Posterior cingulate gyrus (tissue), 11 donors: Measurements from ENCODE around the gene CDKL5.
"Not testable (repeated sequence)": the region's sequence is repeated elsewhere in the genome, so short reads cannot be mapped to it uniquely, and the experiment has no call there.

Source experiments
- DNase-seq, 10 donors: peaks; one replicate each; pipeline versions ENCODE4 v3.0.0 to v3.0.0-alpha.2; 2020 to 2021; ENCODE audit warnings: mixed read lengths in 3 of 10
- intact Hi-C: fragments of 100-400 bp; cut with DNase I; formaldehyde crosslinking; loops from one replicate; pipeline ENCODE4 v1.15.1; 2023

Gene CDKL5

DNA sequence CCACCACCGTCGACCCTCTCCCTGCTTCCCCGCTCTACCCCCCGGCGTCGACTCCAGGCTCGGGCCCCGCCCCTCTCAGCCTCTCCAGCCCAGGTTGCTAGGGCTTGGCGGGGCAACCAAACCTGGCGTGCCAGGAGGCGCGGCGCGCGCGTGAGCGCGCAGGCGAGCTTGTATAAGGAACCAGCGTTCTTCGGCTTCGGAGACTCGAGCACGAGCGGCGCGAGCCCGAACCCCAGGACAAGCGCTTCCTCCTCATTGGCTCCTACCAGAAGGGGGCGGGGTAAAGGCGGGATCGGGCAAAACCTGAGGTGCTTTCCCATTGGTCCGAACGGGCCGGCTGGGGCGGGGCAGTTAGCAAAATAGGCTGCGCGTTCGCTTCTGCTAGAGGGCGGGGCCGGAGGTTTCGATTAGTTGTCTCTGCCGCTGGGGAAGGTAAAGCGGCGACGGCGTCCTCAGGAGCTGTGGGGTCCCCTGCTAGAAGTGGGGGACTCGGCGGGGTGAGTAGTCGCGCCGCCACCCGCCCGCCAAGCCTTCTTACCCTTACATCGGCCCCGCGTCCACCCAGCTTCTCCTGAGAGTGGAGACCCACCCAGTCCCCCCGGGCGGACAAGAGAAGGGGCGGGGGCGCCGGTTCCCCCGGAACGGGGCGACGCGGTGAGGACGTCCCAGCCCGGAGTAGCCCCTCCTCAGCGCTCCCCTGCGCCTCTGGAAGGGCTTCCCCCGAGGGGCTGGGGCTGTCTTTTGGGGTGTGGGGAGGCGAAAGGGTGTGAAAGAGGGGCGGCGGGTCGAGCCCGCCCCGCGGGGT lies at the start of gene CDKL5:
Gene CDKL5, plus strand, starts transcription at position 410 of the 805 bp plus-strand sequence. CDS start 81,489 bp downstream, outside the sequence.
- DNase-seq, result peak; percentile 91 to 99 (median 94)
- intact Hi-C loops, result loop anchor here (10.0 kb wide), 2 partner anchors 239 to 469 kb away; no protein-coding TSS in a partner anchor

DNA sequence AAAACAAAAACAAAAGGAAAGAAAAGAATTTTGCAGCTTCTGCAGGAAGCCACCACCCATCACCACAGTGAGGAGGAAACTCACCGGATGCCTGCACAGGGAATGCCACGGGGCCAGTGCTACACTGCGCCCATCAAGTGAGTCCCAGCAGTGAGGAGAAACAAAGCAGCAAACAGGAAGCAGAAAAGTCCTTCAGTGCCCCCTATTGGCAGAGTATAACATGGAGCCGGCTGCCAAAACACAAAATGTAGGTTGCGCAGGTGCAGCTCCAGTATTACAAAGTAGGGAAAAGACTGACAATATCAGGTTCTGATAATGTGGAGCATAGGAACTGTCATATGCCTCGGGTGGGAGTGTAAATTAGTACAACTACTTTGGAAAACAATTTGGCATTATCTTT lies 47.6 kb upstream of the CDKL5 start:
- DNase-seq, result no peak
- intact Hi-C loops, result loop anchor here (5.0 kb wide), 1 partner anchor 590 kb away; no protein-coding TSS in a partner anchor

- DNase-seq, result no peak
- intact Hi-C loops, result loop anchor here (5.0 kb wide), 1 partner anchor 512 kb away; no protein-coding TSS in a partner anchor
These were observed 35.4 kb upstream of the CDKL5 start for GRCh38 chrX:18389966-18390365.

- DNase-seq, result peak in 7 of 10 donors; percentile 39 to 89 (median 60)
- intact Hi-C loops, result loop anchor here (1.0 to 5.0 kb wide), 2 partner anchors 511 to 943 kb away; no protein-coding TSS in a partner anchor
These were observed 34.4 kb upstream of the CDKL5 start for GRCh38 chrX:18390941-18391538.

GRCh38 chrX:18394477-18394876 lies 30.9 kb upstream of the CDKL5 start:
- intact Hi-C loops, result loop anchor here (5.0 kb wide), 1 partner anchor 508 kb away; no protein-coding TSS in a partner anchor
- DNase-seq, result peak in 1 of 10 donors; percentile 5

DNA sequence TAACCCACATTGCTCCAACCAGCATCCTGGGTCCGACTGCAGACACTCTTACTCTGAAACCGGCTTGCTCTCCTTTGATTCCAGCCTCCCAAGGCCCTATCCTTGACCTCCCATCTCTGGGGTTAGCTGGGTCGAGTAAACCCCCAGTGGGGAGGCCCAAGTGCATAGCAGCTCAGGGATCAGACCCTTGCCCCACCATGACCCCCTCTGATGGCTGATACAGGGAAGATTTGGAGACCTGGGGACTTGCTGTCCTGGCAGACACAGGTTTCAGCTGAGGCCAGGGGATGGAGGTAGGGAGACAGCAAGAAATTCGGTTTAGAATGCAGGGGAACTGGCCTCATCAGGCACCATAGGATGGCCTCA lies 23.6 kb upstream of the CDKL5 start:
- intact Hi-C loops, result no loop called here
- no peak for DNase-seq

DNA sequence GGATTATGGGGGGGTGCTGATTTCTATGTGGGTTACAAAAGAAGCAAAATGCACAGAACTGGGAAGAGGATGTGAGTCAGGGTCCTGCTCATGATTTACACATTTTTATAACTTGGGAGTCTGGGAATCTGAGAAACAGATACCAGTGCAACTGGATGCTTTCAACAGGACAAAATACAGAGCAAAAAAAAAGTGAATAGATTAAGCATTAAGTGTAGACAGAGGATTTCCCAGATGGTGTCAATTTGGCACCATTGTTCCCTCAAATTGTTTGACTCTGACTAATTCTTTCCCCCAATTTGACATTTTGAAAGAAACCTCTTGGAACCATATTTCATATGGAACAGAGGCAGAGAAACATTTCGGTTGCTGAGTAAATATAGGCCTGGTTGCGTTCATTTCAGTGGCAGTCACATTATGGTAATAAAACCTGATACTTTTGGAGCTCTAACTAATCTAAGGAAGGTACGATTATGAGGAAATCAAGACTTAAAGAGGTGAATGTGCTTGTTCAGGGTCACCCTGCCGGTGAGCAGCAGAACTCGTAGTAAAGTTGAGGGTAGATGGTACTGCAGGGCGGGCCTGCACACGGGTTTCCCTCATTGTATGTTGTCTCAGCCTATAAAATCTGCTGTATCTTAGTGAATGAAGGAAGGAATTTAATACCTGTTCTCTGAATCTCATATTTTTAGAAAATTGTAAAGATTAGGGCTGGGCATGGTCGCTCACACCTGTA lies 18.7 kb upstream of the CDKL5 start:
- intact Hi-C loops, result no loop called here
- DNase-seq, result no peak

DNA sequence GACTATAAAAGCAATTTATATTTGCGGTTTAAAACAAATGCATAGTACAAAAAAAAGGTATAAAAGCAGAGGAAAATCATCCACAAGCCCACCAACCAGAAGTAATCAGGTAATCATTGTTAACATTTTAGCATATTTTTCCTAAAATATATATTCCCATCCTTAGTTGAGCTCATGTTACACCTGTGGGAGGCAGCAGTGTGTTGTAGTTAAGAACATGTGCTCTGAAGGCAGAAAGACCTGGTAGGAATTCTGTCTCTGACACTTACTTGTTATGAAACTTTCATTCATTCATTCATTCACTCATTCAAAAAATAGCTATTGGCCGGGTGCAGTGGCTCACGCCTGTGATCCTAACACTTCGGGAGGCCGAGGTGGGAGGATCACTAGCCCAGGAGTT lies 15.4 kb upstream of the CDKL5 start:
- peak in 2 of 10 donors; percentile 6 to 11 for DNase-seq
- intact Hi-C loops, result no loop called here

GRCh38 chrX:18415386-18415785 lies 10.0 kb upstream of the CDKL5 start:
- no peak for DNase-seq
- intact Hi-C loops, result no loop called here

DNA sequence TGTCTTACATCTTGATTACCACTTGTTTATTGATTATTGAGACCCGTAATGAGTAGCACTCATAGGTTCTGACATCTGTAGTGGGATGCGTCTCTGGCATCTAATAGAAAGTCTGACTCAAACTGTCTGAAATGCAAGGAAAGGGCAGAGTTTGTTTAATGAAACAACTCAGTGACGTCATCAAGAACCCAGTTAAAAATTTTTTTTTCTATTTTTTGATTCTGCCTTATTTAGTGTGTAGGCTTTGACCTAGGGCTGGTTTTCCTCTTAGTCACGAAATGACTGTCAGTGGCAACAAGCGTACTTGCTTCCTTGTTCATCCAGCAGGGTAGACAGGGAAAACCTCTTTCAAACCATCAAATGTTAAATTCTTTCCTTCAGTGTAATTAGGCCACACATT lies 3.1 kb upstream of the CDKL5 start:
- intact Hi-C loops, result loop anchor here (10.0 kb wide), 2 partner anchors 242 to 472 kb away; no protein-coding TSS in a partner anchor
- no peak for DNase-seq

- intact Hi-C loops, result loop anchor here (10.0 kb wide), 2 partner anchors 242 to 472 kb away; no protein-coding TSS in a partner anchor
- DNase-seq, result no peak
These were observed 2.5 kb upstream of the CDKL5 start for GRCh38 chrX:18422886-18423285.

DNA sequence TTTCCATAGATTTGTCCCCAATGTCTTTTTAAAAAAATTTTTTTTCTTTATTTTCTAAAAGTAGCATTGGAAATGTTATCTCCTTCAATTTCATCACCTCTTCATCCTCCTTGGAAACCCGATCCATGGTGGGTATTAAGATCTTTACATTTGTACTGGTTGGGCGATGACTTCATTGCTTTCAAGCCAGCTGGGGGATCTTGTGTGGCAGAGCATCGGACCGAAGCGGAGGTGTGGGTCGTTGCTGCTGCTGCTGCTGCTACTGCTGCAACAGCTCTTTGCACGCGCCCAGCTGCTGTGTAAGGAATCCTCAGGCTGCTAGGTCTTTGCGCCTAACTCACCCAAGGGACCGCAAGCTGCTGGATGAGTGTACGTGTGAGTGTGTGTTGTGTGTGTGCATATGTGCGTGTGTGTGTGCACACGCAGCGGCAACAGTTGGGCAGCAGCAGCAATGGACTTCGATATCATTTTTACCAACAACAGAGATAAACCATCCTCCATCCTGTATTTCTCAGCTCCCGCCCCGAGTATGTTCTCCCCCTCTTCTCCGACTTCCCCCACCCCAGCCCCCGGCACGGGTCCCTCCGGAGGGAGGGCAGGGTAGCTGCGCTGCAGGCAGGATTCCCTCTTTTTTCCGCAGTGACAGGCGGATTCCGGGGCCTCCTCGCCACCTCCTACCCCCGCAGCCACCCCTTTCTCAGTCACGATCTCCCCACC lies 768 bp upstream of the CDKL5 start:
- peak in 9 of 10 donors; percentile 16 to 88 (median 21) for DNase-seq
- intact Hi-C loops, result loop anchor here (10.0 kb wide), 2 partner anchors 240 to 470 kb away; no protein-coding TSS in a partner anchor

DNA sequence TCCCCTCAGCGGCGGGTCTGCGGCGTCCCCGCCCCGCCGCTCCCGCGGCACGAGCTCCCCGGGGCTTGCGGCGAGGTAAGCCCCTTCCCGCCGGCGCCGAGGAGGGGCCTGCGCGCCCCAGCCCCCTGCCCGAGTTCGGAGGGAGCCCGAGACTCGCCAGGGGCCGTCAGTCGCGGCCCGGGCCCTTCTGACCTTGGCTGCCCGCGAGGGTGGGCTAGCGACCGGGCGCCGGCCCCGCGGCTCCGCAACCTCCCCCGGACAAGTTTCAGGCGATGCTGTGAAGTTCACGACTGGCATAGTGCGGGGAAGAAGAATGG lies 554 bp downstream of the CDKL5 start:
- intact Hi-C loops, result loop anchor here (10.0 kb wide), 2 partner anchors 239 to 469 kb away; no protein-coding TSS in a partner anchor
- DNase-seq, result peak in 1 of 10 donors; percentile 9

DNA sequence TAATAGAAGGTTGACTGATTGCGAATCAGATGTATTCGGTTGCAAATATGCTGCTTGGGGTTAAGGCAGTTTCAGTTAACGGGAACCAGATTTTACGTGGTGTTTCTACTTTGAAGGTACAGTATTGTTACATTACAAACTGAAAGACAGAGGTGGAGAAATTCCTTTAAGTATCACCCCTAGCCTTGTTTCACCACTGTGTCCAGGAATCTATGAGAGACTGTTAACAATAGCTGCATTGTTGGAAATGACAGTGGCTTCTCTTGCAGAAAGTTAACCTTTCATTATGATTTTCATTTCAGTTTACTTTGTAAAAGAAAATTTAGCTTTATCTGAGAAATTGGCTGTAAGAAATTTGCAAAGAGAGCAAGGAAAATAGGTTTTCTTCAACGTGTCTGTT lies 2.6 kb downstream of the CDKL5 start:
- DNase-seq, result no peak
- intact Hi-C loops, result loop anchor here (10.0 kb wide), 2 partner anchors 237 to 467 kb away; no protein-coding TSS in a partner anchor

DNA sequence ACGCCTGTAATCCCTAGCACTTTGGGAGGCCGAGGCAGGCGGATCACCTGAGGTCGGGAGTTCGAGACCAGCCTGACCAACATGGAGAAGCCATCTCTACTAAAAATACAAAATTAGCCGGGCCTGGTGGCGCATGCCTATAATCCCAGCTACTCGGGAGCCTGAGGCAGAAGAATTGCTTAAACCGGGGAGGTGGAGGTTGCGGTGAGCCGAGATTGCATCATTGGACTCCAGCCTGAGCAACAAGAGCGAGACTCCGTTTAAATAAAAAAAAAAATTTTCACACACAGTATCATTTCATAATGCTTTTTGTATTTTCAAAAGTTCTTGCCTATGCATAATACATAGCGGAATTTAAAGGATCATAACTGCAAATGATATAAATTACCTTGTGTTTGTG lies 7.9 kb downstream of the CDKL5 start:
- DNase-seq, intact Hi-C loops: not testable (repeated sequence)

- intact Hi-C loops, result no loop called here
- DNase-seq, result no peak
These were observed 9.5 kb downstream of the CDKL5 start for GRCh38 chrX:18434896-18435295.

DNA sequence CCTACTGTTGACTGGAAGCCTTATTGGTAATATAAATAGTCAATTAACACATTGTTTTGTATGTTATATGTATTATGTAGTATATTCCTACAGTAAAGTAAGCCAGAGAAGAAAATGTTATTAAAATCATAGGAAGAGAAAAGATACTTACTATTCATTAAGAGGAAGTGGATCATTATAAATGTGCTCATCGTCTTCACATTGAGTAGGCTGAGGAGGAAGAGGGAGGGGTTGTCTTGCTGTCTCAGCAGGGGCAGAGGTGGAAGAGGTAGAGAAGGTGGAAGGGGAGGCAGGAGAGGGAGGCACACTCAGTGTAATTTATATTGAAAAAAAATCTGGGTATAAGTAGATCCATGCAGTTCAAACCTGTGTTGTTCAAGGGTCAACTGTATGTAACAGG lies 10.6 kb downstream of the CDKL5 start:
- no peak for DNase-seq
- intact Hi-C loops, result no loop called here

GRCh38 chrX:18440835-18441234 lies 15.4 kb downstream of the CDKL5 start:
- no peak for DNase-seq
- intact Hi-C loops, result no loop called here

DNA sequence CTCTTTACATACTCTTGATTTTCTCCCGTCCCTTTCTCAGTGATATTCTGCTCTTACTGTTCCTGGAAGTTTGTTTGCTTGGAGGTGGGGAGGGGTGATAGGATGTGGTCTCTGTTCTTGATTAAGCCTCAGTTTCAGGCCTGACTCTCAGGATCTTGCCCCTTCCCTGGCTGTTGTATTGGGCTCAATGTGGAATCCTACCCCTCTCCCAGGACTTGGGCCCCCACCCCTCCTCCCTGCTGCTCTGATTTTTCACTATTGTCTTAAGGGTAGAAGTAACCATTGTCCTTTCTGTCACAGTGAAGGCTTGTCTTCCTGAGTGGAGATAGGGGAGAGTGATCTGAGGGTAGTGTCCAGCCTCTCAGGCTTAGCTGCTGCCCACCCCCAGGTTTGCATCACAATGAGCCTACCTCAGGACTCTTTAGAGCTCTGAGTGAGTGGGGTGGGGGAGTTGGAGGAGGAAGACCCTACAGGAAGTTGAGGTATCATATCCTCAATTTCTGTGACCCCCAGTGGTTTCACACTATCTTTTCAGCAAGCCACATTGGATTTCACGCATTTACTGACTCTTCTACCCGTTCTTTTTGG lies 16.5 kb downstream of the CDKL5 start:
- intact Hi-C loops, result no loop called here
- DNase-seq, result no peak

DNA sequence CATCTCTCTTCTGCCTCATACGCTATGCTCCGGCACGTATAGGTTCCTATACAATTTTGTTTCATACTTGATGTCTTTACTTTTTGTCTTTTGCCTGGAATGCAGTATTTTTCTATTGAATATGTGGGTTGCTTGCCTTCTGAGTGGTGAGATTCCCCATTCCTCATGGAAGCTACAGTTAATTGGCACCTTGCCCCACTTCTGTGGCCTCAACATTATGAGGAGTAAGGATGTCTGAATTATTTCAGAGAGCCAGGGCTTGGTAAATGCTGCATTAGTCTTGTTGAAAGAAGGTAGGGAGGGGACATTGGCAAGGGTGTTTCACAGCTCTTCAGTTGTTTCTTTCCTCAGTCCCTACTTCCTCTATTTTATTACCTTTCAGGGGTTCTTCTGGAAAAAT lies 23.0 kb downstream of the CDKL5 start:
- intact Hi-C loops, result no loop called here
- DNase-seq, result no peak
